Ammon's horn (tissue), 1 donor: Measurements from ENCODE around the gene FPGS.
A peak's percentile ranks its signal among the peaks of the same experiment; 100 is the strongest.

Experiments
- DNase-seq: peaks from one replicate; pipeline ENCODE4 v3.0.0-alpha.2; 2016; ENCODE audit warnings: low spot score

The FPGS gene

DNA sequence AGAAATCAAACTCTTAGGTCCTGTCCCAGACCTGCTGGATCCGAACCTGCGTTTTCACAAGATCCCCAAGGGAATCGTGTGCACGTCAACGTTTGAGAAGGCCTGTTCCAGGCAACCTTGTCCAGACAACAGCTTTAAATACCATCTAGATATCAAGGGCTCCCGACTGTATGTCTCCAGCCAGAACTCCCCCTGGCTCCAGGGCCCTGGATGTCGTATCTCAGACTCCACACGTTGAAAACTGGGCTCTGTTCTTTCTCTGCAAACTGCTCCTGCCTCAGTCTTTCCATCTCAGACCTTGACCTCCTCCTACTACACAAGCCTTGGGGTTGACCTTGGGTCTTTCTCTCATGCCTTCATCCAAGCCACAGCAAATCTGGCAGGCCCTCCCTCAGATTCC lies 57.6 kb downstream of the FPGS start:
- no peak for DNase-seq

DNA sequence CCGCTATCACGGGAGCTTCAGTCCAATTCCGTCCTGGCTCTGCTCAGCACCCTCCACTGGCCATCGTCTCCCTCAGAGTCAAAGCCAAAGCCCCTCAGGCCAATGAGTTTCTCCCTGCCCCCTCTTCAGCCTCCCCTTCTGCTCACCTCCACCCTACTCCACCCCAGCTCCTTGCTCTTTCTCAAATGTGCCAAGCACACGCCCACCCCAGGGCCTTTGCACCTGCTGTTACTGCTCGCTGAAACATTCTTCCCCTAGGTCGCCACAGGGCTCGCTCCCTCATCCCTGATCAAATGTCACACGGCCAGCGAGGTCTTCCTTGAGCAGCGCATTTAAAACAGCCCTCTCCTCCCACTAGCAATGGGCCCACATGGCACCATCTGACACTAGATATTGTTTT lies 58.1 kb downstream of the FPGS start:
- DNase-seq, result no peak

DNA sequence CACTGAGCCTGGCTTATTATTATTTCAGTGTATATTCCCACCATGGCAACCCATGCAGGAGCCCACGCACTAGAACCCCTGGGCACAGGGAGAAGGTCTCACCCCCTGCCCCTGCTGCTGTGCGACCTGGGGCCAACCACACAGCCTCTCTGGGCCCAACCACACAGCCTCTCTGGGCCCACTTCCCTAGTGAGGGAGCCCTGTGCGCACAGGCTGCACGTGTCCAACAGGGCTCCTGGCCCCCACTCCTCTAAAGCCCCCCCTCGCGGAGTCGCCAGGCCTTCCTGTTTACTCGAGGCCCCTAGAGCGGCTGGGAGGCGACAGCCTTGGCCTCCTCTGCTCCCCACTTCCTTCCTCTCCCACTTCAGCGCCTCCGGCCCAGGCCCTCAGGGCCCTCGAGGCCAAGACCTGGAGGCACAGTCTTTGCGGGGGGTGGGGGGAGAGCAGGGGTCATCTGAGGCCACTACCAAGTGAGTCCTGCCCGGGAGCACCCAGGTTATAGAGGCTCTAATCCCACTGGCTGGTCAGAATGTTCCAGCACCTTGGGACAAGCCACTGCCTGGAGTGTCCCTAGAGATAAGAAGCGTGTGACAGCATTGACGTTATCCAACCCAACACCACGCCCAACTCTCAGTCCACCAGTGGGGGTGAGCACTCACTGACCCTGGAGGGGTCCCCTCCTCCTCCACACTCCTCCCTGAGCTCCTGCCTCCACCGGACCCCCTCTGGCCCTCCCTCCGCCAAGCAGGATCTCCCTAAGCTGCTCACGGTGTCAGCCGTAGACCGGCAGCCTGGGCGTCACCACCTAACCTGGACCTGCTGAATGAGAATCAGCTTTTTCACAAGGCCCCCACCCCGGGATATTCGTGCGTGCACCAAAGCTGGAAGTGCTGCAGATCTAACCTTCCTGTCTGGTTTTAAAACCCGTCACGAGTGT lies 59.7 kb downstream of the FPGS start:
- peak; percentile 74 for DNase-seq

DNA sequence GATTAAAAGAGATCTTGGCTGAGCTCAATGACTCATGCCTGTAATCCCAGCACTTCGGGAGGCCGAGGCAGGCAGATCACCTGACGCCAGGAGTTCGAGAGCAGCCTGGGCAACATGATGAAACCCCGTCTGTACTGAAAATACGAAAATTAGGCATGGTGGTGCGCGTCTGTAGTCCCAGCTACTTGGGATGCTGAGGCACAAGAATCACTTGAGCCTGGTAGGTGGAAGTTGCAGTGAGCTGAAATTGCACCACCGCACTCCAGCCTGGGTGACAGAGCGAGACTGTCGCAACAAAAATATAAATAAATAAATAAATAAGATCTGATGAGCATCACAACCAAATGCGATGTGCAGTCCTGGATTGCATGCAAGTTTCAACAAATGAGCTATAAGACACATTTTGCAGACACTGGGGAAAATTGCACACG lies 60.5 kb downstream of the FPGS start:
- no peak for DNase-seq
